NOMO-1 treated with DMSO at 0.1 percent for 48 hours (cell line): Measurements from ENCODE around the gene ZNF189.
A peak's percentile ranks its signal among the peaks of the same experiment; 100 is the strongest.
"Not testable (repeated sequence)": the region's sequence is repeated elsewhere in the genome, so short reads cannot be mapped to it uniquely, and the experiment has no call there.

Experiments used
- DNase-seq: peaks from one replicate; lab custom pipeline; 2025; ENCODE audit not compliant: unreplicated experiment; lab: John Stamatoyannopoulos, UW

ZNF189 gene

DNA sequence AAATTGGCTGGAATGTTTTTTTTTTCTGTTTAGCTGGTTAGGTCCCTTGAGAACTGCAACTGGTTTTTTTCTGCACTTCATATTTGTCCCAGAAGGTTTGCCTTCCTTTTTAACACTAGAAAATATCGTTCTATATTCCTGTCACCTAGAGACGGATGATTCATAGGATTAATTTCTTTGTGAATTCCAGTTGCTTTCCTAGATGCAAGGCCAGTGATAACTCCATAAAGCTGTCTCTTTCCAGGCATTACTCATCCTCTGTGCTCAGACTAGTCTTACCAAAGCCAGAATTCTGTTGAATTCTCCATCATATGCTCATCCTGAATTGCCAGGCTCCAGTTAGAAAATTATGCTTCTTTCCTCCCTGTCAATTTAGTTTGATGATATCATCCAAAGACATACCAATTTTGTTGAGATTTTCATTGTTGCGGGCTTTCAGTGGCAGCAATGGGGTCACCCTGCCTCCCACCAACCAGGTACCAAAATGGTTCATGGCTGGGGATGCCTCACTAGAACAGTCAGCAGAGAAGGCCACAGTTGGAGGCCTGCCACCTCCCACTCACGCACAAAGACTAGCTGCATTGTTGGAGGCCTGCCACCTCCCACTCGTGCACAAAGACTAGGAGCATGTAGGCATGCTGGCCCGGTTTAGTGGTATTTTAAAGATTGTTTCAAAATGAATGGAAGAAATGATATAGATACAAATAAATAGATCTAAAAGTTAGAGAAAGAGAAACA, 22.4 kb upstream of the ZNF189 start:
- no peak for DNase-seq

DNA sequence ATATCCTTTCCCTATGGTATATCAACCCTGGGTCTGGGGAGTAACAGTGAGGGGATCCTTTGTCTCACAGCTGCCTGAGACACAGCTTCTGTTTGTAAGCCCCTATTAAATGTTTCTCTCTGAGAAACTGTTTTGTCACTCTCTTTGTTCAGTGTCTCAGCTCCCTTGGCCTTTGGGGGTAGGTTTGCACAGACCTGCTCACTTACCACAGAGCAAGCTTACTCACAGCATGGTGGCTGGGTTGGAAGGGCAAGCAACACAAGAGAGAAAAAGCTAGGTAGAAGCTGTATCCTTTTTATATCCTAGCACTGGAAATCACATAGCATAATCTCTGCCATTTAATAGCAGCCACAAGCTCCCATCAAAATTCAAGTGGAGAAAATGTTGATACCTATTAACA, 18.4 kb upstream of the ZNF189 start:
- DNase-seq: no peak

DNA sequence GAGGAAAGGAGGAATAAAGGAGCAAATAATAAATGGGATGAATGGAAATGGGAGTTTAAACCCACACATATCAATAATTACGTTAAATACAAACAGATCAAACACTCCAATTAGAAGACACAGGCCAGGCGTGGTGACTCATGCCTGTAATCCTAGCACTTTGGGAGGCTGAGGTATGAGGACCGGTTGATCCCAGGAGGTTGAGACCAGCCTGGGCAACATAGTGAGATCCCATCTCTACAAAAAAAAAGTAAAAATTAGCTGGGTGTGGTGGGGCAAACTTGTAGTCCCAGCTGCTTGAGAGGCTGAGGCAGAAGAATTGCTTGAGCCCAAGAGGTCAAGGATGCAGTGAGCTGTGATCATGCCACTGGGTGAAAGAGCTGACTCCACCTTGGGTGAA, 17.5 kb upstream of the ZNF189 start:
- DNase-seq: no peak

GRCh38 chr9:101381833-101382342, 16.8 kb upstream of the ZNF189 start:
- DNase-seq: no peak

GRCh38 chr9:101383361-101383760, 15.3 kb upstream of the ZNF189 start:
- no peak for DNase-seq

- DNase-seq: not testable (repeated sequence)
These were observed 13.6 kb upstream of the ZNF189 start, which contains the start of gene BAAT for GRCh38 chr9:101384873-101385536. Gene BAAT, minus strand, starts transcription at chr9:101385006. Its CDS starts 13,602 bp downstream, at chr9:101371404.

- no peak for DNase-seq
These were observed 10.7 kb upstream of the ZNF189 start for GRCh38 chr9:101387871-101388506.

DNA sequence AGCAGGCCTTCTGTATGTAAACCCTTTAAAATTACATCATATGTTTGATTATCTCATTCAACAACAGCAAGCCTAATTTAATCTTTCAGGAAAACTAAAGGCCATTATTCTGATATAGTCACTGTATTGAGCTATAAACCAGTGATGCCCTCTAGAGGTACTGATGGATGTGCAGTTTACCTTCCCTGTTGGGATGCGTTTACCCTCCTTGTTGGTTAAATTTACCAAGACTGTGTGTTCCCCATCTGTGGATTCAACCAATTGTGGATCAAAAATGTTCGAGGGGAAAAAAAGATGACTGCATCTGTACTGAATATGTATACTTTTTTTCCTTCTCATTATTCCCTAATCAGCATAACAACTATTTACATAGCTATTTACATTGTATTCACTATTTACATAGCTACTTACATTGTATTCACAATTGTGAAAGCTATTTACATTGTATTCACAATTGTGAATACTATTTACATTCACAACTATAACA, 10.1 kb upstream of the ZNF189 start:
- DNase-seq: no peak

GRCh38 chr9:101393135-101393534, 5.5 kb upstream of the ZNF189 start:
- DNase-seq: no peak

DNA sequence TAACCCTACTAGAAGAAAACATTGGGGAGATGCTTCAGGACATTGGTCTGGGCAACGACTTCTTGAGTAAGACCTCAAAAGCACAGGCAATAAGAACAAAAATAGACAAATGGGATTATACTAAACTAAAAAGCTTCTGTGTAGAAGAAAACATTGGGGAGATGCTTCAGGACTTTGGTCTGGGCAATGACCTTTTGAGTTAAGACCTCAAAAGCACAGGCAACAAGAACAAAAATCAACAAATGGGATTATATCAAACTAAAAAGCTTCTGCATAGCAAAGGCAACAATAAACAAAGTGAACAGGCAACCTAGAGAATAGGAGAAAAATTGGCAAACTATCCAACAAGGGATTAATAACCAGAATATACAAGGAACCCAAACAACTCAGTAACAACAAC, 4.0 kb upstream of the ZNF189 start:
- DNase-seq: no peak

DNA sequence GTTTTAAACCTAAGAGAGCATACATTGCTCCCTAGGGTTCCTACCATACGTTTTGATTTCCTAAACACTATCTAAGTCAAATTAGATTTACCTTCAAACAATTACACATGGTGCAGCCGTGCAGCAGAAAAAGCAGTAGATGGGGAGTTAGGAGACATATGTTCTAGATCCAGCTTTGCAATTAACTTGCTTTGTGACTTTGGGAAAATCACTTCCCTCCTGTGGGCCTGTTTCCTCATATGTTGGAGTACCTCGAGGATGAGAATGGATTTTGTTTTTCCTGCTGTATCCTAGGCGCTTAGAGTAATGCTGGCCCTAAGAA, 944 bp upstream of the ZNF189 start:
- DNase-seq: peak; percentile 35

DNA sequence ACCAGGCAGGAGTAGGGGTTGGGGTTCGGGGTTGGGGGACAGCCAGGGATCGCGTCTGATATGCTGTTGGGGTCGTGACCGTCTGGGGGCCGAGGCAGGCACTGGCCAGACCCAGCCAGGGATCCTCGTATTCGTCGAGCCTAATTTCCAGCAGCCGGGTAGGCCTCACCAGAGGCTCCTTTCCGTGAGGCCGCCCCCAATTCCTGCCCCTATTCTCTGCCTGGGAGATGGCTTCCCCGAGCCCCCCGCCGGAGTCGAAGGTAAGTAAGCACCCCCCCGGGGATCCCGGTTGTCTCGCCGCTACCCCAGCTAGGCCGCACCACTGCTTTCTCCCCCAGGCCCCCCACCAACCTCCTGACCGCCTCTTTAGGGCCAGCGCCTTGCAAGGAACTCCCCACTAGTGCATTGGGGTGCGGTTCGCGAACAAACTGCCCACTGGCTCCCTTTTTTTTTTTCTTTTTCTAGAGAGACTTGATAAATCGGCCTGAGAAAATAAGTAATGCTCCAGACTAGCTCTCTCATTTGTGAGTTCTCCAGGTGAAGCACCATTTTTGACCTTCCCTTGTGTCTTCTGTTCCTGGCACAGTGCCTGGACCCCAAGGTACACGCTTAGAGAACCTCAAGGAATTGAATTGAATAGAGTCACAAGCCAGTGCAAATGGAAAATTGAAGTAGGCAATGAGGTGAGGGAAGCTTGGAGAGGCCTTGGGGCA, 435 bp downstream of the ZNF189 start:
- no peak for DNase-seq

- peak; percentile 56 for DNase-seq
These were observed 956 bp downstream of the ZNF189 start for GRCh38 chr9:101399643-101399970.

- no peak for DNase-seq
These were observed 1.5 kb downstream of the ZNF189 start for GRCh38 chr9:101400120-101400519.

DNA sequence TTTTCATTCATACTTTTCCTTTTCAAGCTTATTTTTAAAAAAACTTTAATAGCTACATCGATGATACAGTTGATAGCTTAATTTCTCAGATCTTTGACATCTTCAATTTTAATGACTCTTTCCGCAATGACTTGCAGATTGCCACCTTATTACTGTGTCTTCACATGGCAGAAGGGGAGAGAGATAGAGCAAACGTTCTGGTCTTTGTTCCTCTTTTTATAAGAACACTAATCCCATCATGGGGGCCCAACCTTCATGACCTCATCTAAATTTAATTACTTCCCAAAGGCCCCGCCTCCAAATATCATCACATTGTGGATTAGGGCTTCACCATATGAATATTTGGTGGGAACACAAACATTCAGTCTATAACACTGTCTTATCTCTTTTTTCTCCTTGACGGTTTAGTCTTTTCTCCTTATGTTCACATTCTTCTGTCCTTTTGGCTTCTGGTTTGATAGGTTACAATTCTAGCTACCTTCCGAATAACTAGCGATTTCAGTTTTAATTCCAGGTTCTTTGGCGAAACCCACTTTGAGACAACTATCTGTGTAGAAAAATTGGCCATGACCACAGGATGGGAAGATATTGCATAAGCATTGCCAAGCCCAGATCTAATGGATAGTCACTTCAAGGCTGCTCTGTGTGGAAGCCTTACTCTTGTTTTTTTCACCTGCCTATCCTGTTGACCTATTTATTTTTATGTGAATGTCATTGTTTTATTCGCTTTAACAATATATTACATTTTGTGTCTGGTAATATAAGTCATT, 5.0 kb downstream of the ZNF189 start:
- no peak for DNase-seq

DNA sequence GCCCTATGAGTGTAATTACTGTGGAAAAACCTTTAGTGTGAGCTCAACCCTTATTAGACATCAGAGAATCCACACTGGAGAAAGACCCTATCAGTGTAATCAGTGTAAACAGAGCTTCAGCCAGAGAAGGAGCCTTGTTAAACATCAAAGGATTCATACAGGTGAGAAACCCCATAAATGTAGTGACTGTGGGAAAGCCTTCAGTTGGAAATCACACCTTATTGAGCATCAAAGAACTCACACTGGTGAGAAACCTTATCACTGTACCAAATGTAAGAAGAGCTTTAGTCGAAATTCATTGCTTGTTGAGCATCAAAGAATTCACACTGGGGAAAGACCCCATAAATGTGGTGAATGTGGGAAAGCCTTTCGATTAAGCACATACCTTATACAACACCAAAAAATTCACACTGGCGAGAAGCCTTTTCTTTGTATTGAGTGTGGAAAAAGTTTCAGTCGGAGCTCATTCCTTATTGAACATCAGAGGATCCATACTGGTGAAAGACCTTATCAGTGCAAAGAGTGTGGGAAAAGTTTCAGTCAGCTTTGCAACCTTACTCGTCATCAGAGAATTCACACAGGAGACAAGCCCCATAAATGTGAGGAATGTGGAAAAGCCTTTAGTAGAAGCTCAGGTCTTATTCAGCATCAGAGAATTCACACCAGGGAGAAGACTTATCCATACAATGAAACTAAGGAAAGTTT, 9.9 kb downstream of the ZNF189 start:
- DNase-seq: no peak

DNA sequence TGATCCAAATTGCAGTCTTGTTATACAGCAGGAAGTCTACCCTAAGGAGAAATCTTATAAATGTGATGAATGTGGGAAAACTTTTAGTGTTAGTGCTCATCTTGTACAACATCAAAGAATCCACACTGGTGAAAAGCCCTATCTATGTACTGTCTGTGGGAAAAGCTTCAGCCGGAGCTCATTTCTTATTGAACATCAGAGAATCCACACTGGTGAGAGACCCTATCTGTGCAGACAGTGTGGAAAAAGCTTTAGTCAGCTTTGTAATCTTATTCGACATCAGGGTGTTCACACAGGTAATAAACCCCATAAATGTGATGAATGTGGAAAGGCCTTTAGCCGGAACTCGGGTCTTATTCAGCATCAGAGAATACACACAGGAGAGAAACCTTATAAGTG, 10.4 kb downstream of the ZNF189 start:
- DNase-seq: peak; percentile 3

- no peak for DNase-seq
These were observed 16.2 kb downstream of the ZNF189 start for GRCh38 chr9:101414839-101415238.

DNA sequence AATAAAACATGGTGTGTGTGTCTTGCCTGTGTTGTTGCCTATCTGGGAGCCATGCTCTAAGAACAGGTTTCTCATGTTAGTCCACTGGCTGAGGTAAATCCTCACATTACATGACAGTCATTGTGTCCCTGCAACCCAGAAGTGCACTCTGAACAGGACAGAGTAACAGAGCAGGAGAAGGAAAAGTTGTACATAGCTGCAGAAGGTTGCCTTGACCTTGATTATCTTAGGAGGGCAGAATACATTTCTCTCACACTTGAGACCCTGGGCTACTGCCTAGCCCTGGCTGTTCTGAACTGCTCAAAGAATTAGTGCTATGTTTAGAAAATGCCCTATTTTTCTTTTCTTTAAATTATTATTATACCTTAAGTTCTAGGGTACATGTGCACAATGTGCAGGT, 16.9 kb downstream of the ZNF189 start:
- DNase-seq: no peak

- DNase-seq: no peak
These were observed 18.7 kb downstream of the ZNF189 start for GRCh38 chr9:101417389-101417788.
